GM18951 (cell line): ENCODE measurements around the gene TBC1D1.

Experiments used
- POLR2A ChIP-seq: IDR thresholded peaks from 4 replicates; pipeline ENCODE4 v1.6.1; 2011; ENCODE audit warnings: mild to moderate bottlenecking; ENCODE audit not compliant: insufficient read length, insufficient read depth; ENCODE audit errors: extremely low read depth
- in situ Hi-C: fragments of 300-500 bp; cut with MboI; formaldehyde crosslinking; loops from one replicate; pipeline ENCODE4 v1.12.0; 2022; ENCODE audit warnings: low sequenced_read_pairs, mixed read lengths, inconsistent platforms; ENCODE audit not compliant: unreplicated experiment

TBC1D1 gene

GRCh38 chr4:37924946-37925345 lies 34.1 kb downstream of the TBC1D1 start:
- no peak for TF ChIP-seq POLR2A
- in situ Hi-C loops = no loop called here

GRCh38 chr4:37927434-37927833 lies 36.5 kb downstream of the TBC1D1 start:
- in situ Hi-C loops = no loop called here
- TF ChIP-seq POLR2A = no peak

GRCh38 chr4:37928426-37929416 lies 37.8 kb downstream of the TBC1D1 start:
- no peak for TF ChIP-seq POLR2A
- in situ Hi-C loops = no loop called here

GRCh38 chr4:37934096-37934495 lies 43.2 kb downstream of the TBC1D1 start:
- in situ Hi-C loops = no loop called here
- no peak for TF ChIP-seq POLR2A

GRCh38 chr4:37934609-37935008 lies 43.7 kb downstream of the TBC1D1 start:
- TF ChIP-seq POLR2A = no peak
- in situ Hi-C loops = no loop called here

GRCh38 chr4:37935026-37935425 lies 44.1 kb downstream of the TBC1D1 start:
- in situ Hi-C loops = no loop called here

GRCh38 chr4:37936889-37937498 lies 46.1 kb downstream of the TBC1D1 start:
- in situ Hi-C loops = no loop called here
- TF ChIP-seq POLR2A = no peak

More at GRCh38 chr4:37935026-37935425, 44.1 kb downstream of the TBC1D1 start:
- no peak for TF ChIP-seq POLR2A

- in situ Hi-C loops = no loop called here
- no peak for TF ChIP-seq POLR2A
Measured at GRCh38 chr4:37938208-37938607, 47.3 kb downstream of the TBC1D1 start.

- in situ Hi-C loops = no loop called here
- TF ChIP-seq POLR2A = no peak
Measured at GRCh38 chr4:37946503-37947179, 55.8 kb downstream of the TBC1D1 start.

GRCh38 chr4:37948542-37948941 lies 57.7 kb downstream of the TBC1D1 start:
- no peak for TF ChIP-seq POLR2A

GRCh38 chr4:37949636-37950426 lies 58.9 kb downstream of the TBC1D1 start:
- in situ Hi-C loops = no loop called here
- TF ChIP-seq POLR2A = no peak

More at GRCh38 chr4:37948542-37948941, 57.7 kb downstream of the TBC1D1 start:
- in situ Hi-C loops = no loop called here

- no peak for TF ChIP-seq POLR2A
- in situ Hi-C loops = no loop called here
Measured at GRCh38 chr4:37951461-37952352, 60.8 kb downstream of the TBC1D1 start.
